GM23248 (cell line): Measurements from ENCODE around the gene VPS51.

Experiments
- EZH2 ChIP-seq: fragments of 200-600 bp; sonication (generic); IDR thresholded peaks from 2 replicates; pipeline ENCODE4 v1.6.1; 2018; ENCODE audit warnings: antibody characterized with exemption, mild to moderate bottlenecking; ENCODE audit not compliant: insufficient read depth, poor library complexity, severe bottlenecking
- EZH2phosphoT487 ChIP-seq: fragments of 200-600 bp; sonication (generic); IDR thresholded peaks from 2 replicates; pipeline ENCODE4 v1.6.1; 2018; ENCODE audit warnings: antibody characterized with exemption, moderate library complexity, mild to moderate bottlenecking, low read depth; ENCODE audit not compliant: insufficient read depth

GRCh38 chr11:65135633-65136145 lies 39.7 kb downstream of the VPS51 start:
- TF ChIP-seq EZH2phosphoT487 (no peak), EZH2 (no peak)
